Sciatic nerve (tissue), 2 donors: ENCODE results near the gene SHROOM1. TPM values are rescaled to one million over a fixed set of nuclear protein-coding genes. Genes with fewer than 3 reads are reported as not detected.
"Not testable (repeated sequence)": the region's sequence is repeated elsewhere in the genome, so short reads cannot be mapped to it uniquely, and the experiment has no call there.

Experiments used
- ATAC-seq: fragments of 200-7000 bp; cut with Tn5 transposase; one replicate; pipeline ENCODE4 v1.9.1; 2020; ENCODE audit warnings: mild to moderate bottlenecking, moderate library complexity
- DNase-seq: peaks from one replicate; pipeline ENCODE4 v3.0.0-alpha.2; 2020; ENCODE audit warnings: low spot score
- intact Hi-C: fragments of 100-400 bp; cut with DNase I; formaldehyde crosslinking; loops from one replicate; pipeline ENCODE4 v1.14.2; 2022
- total RNA-seq: library from RNA; stranded (reverse); fragmentation: NEBNext Ultra II Directional; extraction: Animal tissue kit (Norgen Biotek cat#: 25700); gene quantifications from one replicate; pipeline ENCODE4 v1.2.1, GENCODE V29; 2021
- donor health status: DM: no; HTN: no; CAD: no.
- donor health status: DM: no; HTN: no; CAD: no.

Gene SHROOM1
- total RNA-seq, 1 donor from 2014 or later, result 33.3 TPM

GRCh38 chr5:132813599-132814502, 16.6 kb downstream of the SHROOM1 start:
- intact Hi-C loops, result no loop called here
- no peak for DNase-seq
- ATAC-seq, result peak; percentile 35

- intact Hi-C loops, result no loop called here
- ATAC-seq, result no peak
- DNase-seq, result no peak
Observed at GRCh38 chr5:132812781-132813598, 17.5 kb downstream of the SHROOM1 start, which contains the start of gene SOWAHA. SOWAHA (plus strand) TSS chr5:132813302; CDS start chr5:132813622, 320 bp downstream.

- ATAC-seq, result no peak
- intact Hi-C loops, result no loop called here
Observed at GRCh38 chr5:132812123-132812765, 18.2 kb downstream of the SHROOM1 start.

GRCh38 chr5:132810605-132811004, 19.8 kb downstream of the SHROOM1 start:
- DNase-seq (no peak), ATAC-seq (no peak)
- intact Hi-C loops, result no loop called here

More at GRCh38 chr5:132812123-132812765, 18.2 kb downstream of the SHROOM1 start:
- DNase-seq, result no peak

GRCh38 chr5:132808866-132809265, 21.6 kb downstream of the SHROOM1 start:
- DNase-seq, result no peak
- ATAC-seq, result no peak

GRCh38 chr5:132808448-132808847, 22.0 kb downstream of the SHROOM1 start:
- intact Hi-C loops, result no loop called here
- no peak for ATAC-seq

More at GRCh38 chr5:132808866-132809265, 21.6 kb downstream of the SHROOM1 start:
- intact Hi-C loops, result no loop called here

GRCh38 chr5:132807163-132807838, 23.1 kb downstream of the SHROOM1 start:
- ATAC-seq, result peak; percentile 36
- DNase-seq, result no peak
- intact Hi-C loops, result no loop called here

More at GRCh38 chr5:132808448-132808847, 22.0 kb downstream of the SHROOM1 start:
- DNase-seq, result no peak

- ATAC-seq, intact Hi-C loops, DNase-seq: not testable (repeated sequence)
Observed at GRCh38 chr5:132806804-132807162, 23.7 kb downstream of the SHROOM1 start.

- intact Hi-C loops, ATAC-seq, DNase-seq: not testable (repeated sequence)
Observed at GRCh38 chr5:132805872-132806271, 24.6 kb downstream of the SHROOM1 start.

- ATAC-seq, intact Hi-C loops, DNase-seq: not testable (repeated sequence)
Observed at GRCh38 chr5:132804219-132804618, 26.2 kb downstream of the SHROOM1 start.

GRCh38 chr5:132802685-132803066, 27.8 kb downstream of the SHROOM1 start:
- DNase-seq, ATAC-seq, intact Hi-C loops: not testable (repeated sequence)

GRCh38 chr5:132802044-132802684, 28.3 kb downstream of the SHROOM1 start:
- DNase-seq (no peak), ATAC-seq (no peak)
- intact Hi-C loops, result no loop called here

- ATAC-seq (no peak), DNase-seq (no peak)
- intact Hi-C loops, result no loop called here
Observed at GRCh38 chr5:132800545-132800944, 29.9 kb downstream of the SHROOM1 start.

GRCh38 chr5:132799392-132799791, 31.1 kb downstream of the SHROOM1 start:
- DNase-seq (no peak), ATAC-seq (no peak)
- intact Hi-C loops, result no loop called here

- ATAC-seq, result no peak
- intact Hi-C loops, result no loop called here
- DNase-seq, result no peak
Observed at GRCh38 chr5:132797651-132798050, 32.8 kb downstream of the SHROOM1 start.

- intact Hi-C loops, result no loop called here
- DNase-seq (no peak), ATAC-seq (no peak)
Observed at GRCh38 chr5:132791026-132791425, 39.4 kb downstream of the SHROOM1 start.

GRCh38 chr5:132790201-132790865, 40.1 kb downstream of the SHROOM1 start:
- no peak for ATAC-seq
- DNase-seq, result no peak
- intact Hi-C loops, result no loop called here
